NOMO-1 treated with dmso at 0.1 percent for 144 hours (cell line): ENCODE results near the gene GRPR.
"Not testable (repeated sequence)": the region's sequence is repeated elsewhere in the genome, so short reads cannot be mapped to it uniquely, and the experiment has no call there.

Source experiments
- DNase-seq: peaks from one replicate; lab custom pipeline; 2025; ENCODE audit not compliant: unreplicated experiment; lab: John Stamatoyannopoulos, UW

Gene GRPR

GRCh38 chrX:16175329-16176061, 52.1 kb downstream of the GRPR start:
- no peak for DNase-seq

GRCh38 chrX:16177260-16177659, 53.9 kb downstream of the GRPR start:
- DNase-seq: peak; percentile 4

GRCh38 chrX:16183843-16184242, 60.5 kb downstream of the GRPR start:
- DNase-seq: not testable (repeated sequence)

- DNase-seq: peak; percentile 63
These were observed 62.4 kb downstream of the GRPR start for GRCh38 chrX:16185725-16186136.

- no peak for DNase-seq
These were observed 63.1 kb downstream of the GRPR start for GRCh38 chrX:16186380-16187007.

GRCh38 chrX:16187024-16187760, 63.8 kb downstream of the GRPR start:
- no peak for DNase-seq

- DNase-seq: no peak
These were observed 65.3 kb downstream of the GRPR start for GRCh38 chrX:16188687-16189086.

- peak; percentile 47 for DNase-seq
These were observed 68.2 kb downstream of the GRPR start for GRCh38 chrX:16191605-16192004.

GRCh38 chrX:16196829-16197228, 73.5 kb downstream of the GRPR start:
- DNase-seq: no peak

- DNase-seq: no peak
These were observed 76.0 kb downstream of the GRPR start for GRCh38 chrX:16199343-16199742.

- DNase-seq: no peak
These were observed 79.6 kb downstream of the GRPR start for GRCh38 chrX:16202943-16203342.
